Raji (cell line): ENCODE results near the gene BUD31.

Experiments
- POLR2A ChIP-seq: IDR thresholded peaks from 2 replicates; pipeline ENCODE4 v1.6.1; 2011; ENCODE audit warnings: low read depth, low read length, control low read depth; ENCODE audit not compliant: insufficient read depth

BUD31 gene

DNA sequence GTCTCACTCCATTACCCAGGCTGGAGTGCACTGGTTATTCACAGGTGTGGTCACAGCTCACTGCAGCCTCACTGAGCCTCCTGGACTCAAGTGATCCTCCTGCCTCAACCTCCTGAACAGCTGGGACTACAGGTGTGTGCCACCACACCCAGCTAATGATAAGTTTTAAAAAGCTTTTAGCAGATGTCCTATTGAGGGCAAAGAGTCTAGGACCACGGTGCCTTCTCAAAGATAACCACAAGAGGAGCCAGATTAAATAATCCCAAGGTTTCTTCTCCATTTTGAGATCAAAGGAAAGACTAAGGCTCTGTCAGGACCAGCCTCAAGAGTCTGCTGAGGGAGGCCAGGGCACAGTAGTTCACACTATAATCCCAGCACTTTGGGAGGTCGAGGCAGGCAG lies 52.5 kb downstream of the BUD31 start:
- TF ChIP-seq POLR2A = no peak

DNA sequence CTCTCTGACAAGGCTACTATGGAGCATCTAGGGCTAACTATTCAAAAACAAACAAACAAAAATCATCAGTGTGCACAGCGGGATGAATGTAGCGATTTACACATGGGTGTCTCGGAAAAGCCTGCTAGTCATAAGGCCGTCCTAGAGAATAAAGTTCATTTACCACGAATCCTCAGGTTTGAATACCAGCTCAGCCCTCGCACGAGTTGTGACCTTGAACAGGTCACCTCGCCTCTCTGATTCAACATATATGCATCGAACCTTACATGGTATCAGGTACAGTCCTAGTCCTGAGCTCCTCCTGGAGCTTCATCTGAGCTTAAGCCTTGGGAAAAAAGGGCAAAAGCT lies 56.6 kb downstream of the BUD31 start:
- TF ChIP-seq POLR2A = no peak

DNA sequence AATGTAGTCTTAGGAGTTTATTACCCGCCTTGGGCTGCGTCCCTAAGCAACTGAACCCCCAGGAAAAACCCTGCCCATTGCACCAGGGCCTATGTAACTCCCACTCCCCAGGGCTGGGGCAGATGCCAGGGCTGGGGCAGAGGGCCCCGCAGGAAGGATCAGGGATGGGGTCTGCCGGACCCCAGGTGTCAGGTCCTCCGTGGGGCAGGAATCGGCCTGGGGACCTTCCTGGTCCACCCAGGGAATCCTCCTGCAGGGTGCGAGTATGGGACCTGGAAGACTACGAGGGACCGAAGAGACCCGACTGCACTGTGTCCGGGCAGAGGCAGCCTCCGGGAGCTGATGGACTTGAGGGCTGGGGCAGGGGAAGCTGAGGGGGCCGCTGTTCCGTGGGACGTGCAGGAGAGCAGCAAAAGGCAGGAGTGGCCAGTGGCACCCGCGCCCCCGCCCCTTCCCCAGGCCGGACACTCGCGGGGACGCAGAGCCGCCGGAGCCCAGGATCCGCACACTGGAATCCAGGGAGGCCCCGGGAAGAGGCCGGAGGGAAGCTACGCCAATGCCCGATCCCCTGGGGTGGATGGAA lies 59.7 kb downstream of the BUD31 start:
- no peak for TF ChIP-seq POLR2A
